ENCODE results near the gene BARX2. TPM values are rescaled to one million over a fixed set of nuclear protein-coding genes. Genes with fewer than 3 reads are reported as not detected.

BARX2 gene
- total RNA-seq, 1 experiment from 2014 or later: 0.47 TPM

DNA sequence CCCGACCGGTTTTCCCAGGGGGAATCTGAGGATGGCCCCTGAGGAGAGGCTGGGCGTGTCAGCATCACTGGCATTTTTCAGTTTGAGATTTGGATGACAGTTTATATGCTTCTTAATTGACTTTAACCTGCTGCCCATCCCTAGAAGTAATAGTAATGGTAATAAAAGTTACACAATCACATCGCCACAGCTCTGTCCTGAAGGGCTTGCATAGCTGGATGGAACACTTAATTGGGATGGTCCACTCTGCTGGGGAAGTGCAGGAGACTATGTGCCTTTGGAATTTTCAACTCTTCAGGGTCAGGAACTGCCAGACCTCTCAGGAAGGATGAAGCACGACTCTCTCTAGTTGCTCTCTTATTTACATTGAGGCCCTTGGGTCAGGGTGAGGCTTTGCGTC is 16.2 kb downstream of the BARX2 start:
- DNase-seq: no peak
- no peak overlapping the region for H3K9ac ChIP-seq (ENCODE audit: low read length)
- ATAC-seq: no peak
- H3K4me1 ChIP-seq (ENCODE audit: insufficient read depth, low read length): peaks cover 4% of the 10 kb centered on the region; the same call in 1 of the 2 replicates
- H4K20me1 ChIP-seq (ENCODE audit: low read length): no peaks in the 10 kb centered on the region
- H3K27ac ChIP-seq (ENCODE audit: low read length): no peak overlapping the region
- H3K4me3 ChIP-seq (ENCODE audit: low read length): no peak overlapping the region
- no peak overlapping the region for H3K4me2 ChIP-seq (ENCODE audit: low read length)
- POLR2A ChIA-PET (ENCODE audit: unreplicated experiment): no interaction called here
- H3K27me3 ChIP-seq (ENCODE audit: low read length): peaks cover 85% of the 10 kb centered on the region
- intact Hi-C loops (cut with micrococcal nuclease): no loop called here
- CTCF ChIA-PET: no interaction called here
- TF ChIP-seq, protein P1, sequence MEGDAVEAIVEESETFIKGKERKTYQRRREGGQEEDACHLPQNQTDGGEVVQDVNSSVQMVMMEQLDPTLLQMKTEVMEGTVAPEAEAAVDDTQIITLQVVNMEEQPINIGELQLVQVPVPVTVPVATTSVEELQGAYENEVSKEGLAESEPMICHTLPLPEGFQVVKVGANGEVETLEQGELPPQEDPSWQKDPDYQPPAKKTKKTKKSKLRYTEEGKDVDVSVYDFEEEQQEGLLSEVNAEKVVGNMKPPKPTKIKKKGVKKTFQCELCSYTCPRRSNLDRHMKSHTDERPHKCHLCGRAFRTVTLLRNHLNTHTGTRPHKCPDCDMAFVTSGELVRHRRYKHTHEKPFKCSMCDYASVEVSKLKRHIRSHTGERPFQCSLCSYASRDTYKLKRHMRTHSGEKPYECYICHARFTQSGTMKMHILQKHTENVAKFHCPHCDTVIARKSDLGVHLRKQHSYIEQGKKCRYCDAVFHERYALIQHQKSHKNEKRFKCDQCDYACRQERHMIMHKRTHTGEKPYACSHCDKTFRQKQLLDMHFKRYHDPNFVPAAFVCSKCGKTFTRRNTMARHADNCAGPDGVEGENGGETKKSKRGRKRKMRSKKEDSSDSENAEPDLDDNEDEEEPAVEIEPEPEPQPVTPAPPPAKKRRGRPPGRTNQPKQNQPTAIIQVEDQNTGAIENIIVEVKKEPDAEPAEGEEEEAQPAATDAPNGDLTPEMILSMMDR (conservative IDR thresholded peaks at IDR 0.05; ENCODE audit: low read depth, low read length): no peak
- TF ChIP-seq EZH2phosphoT487 (IDR thresholded peaks at IDR 0.05; ENCODE audit: borderline replicate concordance, low read length): no peak
- no peak for TF ChIP-seq EZH2 (IDR thresholded peaks at IDR 0.05; ENCODE audit: low read length, unreplicated experiment)
- H3K79me2 ChIP-seq (ENCODE audit: low read length): no peaks in the 10 kb centered on the region
- H3K36me3 ChIP-seq (ENCODE audit: low read depth, low read length): no peaks in the 10 kb centered on the region
- no peaks in the 10 kb centered on the region for H3K9me3 ChIP-seq (ENCODE audit: low read length)
- no peak overlapping the region for H2AFZ ChIP-seq (ENCODE audit: low read length)
- no peaks in the 10 kb centered on the region for H3F3A ChIP-seq (ENCODE audit: low read length, unreplicated experiment)
- no peaks in the 10 kb centered on the region for H3K9me2 ChIP-seq (replicated peaks; ENCODE audit: low read length)
- no TSS peak for BruUV-seq (replicated peaks)

- Histone ChIP-seq H4K20me1 (ENCODE audit: low read length) (no peaks in the 10 kb centered on the region), H3K9ac (ENCODE audit: low read length) (no peak overlapping the region), H3F3A (ENCODE audit: low read length, unreplicated experiment) (no peaks in the 10 kb centered on the region), H3K9me2 (replicated peaks; ENCODE audit: low read length) (no peaks in the 10 kb centered on the region), H3K27ac (ENCODE audit: low read length) (no peak overlapping the region), H3K36me3 (ENCODE audit: low read depth, low read length) (no peaks in the 10 kb centered on the region), H3K4me3 (ENCODE audit: low read length) (no peak overlapping the region), H3K79me2 (ENCODE audit: low read length) (no peaks in the 10 kb centered on the region), H3K27me3 (ENCODE audit: low read length) (peaks cover 85% of the 10 kb centered on the region), H3K4me1 (ENCODE audit: insufficient read depth, low read length) (no peaks in the 10 kb centered on the region), H3K4me2 (ENCODE audit: low read length) (no peak overlapping the region), H3K9me3 (ENCODE audit: low read length) (no peaks in the 10 kb centered on the region), H2AFZ (ENCODE audit: low read length) (no peak overlapping the region)
- intact Hi-C loops (cut with micrococcal nuclease): no loop called here
- no TSS peak for BruUV-seq (replicated peaks)
- ChIA-PET CTCF (no interaction called here), POLR2A (ENCODE audit: unreplicated experiment) (no interaction called here)
- ATAC-seq (no peak), DNase-seq (no peak)
- no peak for TF ChIP-seq EZH2 (IDR thresholded peaks at IDR 0.05; ENCODE audit: low read length, unreplicated experiment)
- TF ChIP-seq EZH2phosphoT487 (IDR thresholded peaks at IDR 0.05; ENCODE audit: borderline replicate concordance, low read length): no peak
- TF ChIP-seq, protein P1 (conservative IDR thresholded peaks at IDR 0.05; ENCODE audit: low read depth, low read length): no peak
These were observed 17.3 kb downstream of the BARX2 start for GRCh38 chr11:129392995-129393394.

DNA sequence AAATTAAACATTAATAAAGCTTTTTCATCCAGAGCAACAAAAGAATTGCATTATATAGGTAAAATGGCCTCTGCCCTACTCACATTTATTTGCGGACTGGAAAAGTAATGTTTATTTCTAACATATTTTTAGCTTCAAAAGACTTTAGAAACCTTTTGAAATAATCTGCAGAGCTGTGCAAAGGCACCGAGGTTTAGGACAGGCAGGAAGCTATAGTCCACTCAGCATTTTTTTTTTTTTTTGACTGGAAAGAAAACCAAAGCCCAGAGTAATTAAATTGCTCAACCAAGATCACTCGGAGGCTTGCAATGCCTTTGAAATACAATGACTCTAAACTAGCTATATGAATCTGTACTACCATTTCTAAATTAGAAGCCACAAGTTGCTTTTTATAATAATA is 19.1 kb downstream of the BARX2 start:
- Histone ChIP-seq H3K9ac (ENCODE audit: low read length) (no peak overlapping the region), H3K36me3 (ENCODE audit: low read depth, low read length) (no peaks in the 10 kb centered on the region), H4K20me1 (ENCODE audit: low read length) (no peaks in the 10 kb centered on the region), H3K27me3 (ENCODE audit: low read length) (peaks cover 85% of the 10 kb centered on the region), H2AFZ (ENCODE audit: low read length) (no peak overlapping the region), H3K9me3 (ENCODE audit: low read length) (no peaks in the 10 kb centered on the region), H3K27ac (ENCODE audit: low read length) (no peak overlapping the region), H3K4me1 (ENCODE audit: insufficient read depth, low read length) (no peaks in the 10 kb centered on the region), H3K4me3 (ENCODE audit: low read length) (no peak overlapping the region), H3K9me2 (replicated peaks; ENCODE audit: low read length) (no peaks in the 10 kb centered on the region), H3F3A (ENCODE audit: low read length, unreplicated experiment) (no peaks in the 10 kb centered on the region), H3K4me2 (ENCODE audit: low read length) (no peak overlapping the region), H3K79me2 (ENCODE audit: low read length) (no peaks in the 10 kb centered on the region)
- TF ChIP-seq, protein P1 (conservative IDR thresholded peaks at IDR 0.05; ENCODE audit: low read depth, low read length): no peak
- TF ChIP-seq EZH2phosphoT487 (IDR thresholded peaks at IDR 0.05; ENCODE audit: borderline replicate concordance, low read length) (no peak), EZH2 (IDR thresholded peaks at IDR 0.05; ENCODE audit: low read length, unreplicated experiment) (no peak)
- ATAC-seq: no peak
- BruUV-seq (replicated peaks): no TSS peak
- ChIA-PET CTCF (no interaction called here), POLR2A (ENCODE audit: unreplicated experiment) (no interaction called here)
- no peak for DNase-seq
- intact Hi-C loops (cut with micrococcal nuclease): no loop called here

Measured in PC-3 (cell line).